Breast epithelium (tissue), 3 donors: Measurements from ENCODE around the gene COL28A1.

ENCODE experiments used
- POLR2A ChIP-seq: fragments of 450-650 bp; IDR thresholded peaks from one replicate; pipeline ENCODE4 v1.6.1; 2016; ENCODE audit warnings: antibody characterized with exemption, mild to moderate bottlenecking, moderate library complexity
- TF ChIP-seq, protein P1 (sequence below), 3 donors: fragments of 450-650 bp; IDR thresholded peaks; one replicate each; pipeline ENCODE4 v1.5.1; 2016 to 2017; ENCODE audit warnings: antibody characterized with exemption in 3 of 3, mild to moderate bottlenecking in 3 of 3, moderate library complexity in 3 of 3

DNA sequence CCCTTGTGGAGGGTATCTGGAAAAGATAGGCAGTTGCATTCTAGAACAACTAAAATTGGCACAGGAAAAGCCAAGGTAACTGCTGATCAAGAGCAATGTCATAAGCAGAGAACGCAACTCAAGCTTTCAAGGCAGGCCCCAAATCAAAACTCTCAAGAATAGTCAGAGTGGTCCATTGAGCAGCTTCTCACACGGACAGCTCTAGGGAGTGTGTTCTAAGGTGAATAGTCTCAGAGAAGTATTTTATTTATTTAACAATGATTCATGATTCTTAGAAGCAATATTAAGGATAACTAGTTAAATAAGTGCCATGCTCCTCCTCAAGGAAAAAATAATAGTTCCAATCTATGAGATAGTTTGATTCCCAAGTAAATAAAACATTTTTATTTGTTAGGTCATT lies 83.0 kb downstream of the COL28A1 start:
- TF ChIP-seq, protein P1, sequence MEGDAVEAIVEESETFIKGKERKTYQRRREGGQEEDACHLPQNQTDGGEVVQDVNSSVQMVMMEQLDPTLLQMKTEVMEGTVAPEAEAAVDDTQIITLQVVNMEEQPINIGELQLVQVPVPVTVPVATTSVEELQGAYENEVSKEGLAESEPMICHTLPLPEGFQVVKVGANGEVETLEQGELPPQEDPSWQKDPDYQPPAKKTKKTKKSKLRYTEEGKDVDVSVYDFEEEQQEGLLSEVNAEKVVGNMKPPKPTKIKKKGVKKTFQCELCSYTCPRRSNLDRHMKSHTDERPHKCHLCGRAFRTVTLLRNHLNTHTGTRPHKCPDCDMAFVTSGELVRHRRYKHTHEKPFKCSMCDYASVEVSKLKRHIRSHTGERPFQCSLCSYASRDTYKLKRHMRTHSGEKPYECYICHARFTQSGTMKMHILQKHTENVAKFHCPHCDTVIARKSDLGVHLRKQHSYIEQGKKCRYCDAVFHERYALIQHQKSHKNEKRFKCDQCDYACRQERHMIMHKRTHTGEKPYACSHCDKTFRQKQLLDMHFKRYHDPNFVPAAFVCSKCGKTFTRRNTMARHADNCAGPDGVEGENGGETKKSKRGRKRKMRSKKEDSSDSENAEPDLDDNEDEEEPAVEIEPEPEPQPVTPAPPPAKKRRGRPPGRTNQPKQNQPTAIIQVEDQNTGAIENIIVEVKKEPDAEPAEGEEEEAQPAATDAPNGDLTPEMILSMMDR (IDR thresholded peaks at IDR 0.05), result no peak
- no peak for TF ChIP-seq POLR2A
